ENCODE data around the gene DNAJA1.

The DNAJA1 gene

DNA sequence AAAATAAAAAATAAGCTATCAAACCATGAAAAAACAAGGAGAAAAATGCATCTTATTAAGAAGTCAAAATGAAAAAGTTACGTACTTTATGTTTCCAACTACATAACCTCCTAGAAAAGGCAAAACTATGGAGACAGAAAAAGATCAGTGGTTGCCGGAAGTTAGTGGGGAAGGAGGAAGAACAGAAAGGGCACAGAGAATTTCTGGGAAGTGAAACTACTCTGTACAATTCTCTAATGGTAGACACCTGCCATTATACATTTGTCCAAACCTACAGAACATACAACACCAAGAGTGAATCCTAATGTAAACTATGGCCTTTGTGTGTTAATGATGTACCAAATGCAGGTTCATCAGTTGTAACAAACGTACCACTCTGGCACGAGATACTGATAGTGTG is 26.1 kb downstream of the DNAJA1 start:
- no peak for DNase-seq (ENCODE audit: low read depth)
- H3K4me3 ChIP-seq (ENCODE audit: low read length): no peak overlapping the region
- TF ChIP-seq, protein P1, sequence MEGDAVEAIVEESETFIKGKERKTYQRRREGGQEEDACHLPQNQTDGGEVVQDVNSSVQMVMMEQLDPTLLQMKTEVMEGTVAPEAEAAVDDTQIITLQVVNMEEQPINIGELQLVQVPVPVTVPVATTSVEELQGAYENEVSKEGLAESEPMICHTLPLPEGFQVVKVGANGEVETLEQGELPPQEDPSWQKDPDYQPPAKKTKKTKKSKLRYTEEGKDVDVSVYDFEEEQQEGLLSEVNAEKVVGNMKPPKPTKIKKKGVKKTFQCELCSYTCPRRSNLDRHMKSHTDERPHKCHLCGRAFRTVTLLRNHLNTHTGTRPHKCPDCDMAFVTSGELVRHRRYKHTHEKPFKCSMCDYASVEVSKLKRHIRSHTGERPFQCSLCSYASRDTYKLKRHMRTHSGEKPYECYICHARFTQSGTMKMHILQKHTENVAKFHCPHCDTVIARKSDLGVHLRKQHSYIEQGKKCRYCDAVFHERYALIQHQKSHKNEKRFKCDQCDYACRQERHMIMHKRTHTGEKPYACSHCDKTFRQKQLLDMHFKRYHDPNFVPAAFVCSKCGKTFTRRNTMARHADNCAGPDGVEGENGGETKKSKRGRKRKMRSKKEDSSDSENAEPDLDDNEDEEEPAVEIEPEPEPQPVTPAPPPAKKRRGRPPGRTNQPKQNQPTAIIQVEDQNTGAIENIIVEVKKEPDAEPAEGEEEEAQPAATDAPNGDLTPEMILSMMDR (conservative IDR thresholded peaks at IDR 0.05; ENCODE audit: low read depth, low read length): no peak

DNA sequence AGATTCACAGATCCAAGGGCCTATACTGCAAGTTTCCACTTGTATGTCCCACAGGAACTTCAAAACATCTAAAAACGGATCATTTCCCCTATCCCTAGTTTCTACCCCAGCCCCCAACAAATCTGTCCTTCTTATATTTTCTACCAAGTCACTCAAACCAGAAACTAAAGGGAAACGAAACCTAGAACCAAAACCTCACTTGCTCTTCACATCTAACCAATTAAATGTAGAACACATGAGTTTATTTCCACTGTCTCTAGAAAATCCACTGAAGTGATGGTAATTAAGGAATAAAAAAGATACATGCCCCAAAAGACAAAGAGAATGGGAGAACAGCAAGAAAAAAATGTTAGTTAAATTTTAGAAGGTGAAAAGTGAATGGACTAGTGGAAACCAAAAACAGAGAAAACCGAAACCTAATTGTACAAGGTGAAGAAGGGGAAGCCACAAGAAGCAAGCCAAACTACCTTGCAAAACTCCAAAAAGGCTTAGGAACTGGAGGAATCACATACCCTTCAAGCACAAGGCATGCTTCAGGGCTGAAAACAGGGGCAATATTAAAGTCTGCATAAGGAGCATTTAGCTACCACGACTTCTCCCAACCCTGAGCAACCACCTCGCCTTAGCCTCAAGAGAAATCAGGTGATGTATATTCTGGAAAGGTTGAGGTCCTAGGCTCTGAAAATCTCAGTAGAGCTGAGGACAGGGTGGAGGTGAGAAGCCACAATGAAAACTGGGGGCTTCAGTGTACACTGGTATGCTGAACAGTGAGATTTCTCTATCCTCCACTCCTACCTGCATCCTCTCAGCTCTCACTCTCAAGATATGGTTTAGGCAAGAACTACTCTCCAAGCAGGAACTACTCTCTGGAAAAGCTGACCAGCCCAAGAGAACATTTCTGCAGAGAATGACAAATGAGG is 40.3 kb downstream of the DNAJA1 start:
- no peak overlapping the region for H3K4me3 ChIP-seq (ENCODE audit: low read length)
- no peak for DNase-seq (ENCODE audit: low read depth)

DNA sequence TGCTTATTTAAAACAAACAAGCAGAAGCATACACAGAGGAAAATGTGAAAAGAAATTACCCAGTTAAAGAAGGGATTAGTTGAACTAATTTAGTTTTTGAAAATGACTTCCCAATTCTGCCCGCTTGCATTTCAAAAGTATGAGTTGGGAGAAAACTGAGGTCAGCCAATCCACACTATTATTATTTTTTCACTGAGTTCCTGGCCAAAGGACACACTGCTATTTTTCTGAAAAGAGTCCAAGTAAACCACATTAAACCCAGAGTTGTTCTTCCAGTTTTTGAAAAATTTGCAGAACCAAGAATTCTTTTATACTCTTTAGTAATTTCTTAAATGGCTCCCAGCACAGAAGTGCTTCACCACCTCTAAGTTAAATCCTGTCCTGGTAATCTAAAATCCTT is 43.9 kb downstream of the DNAJA1 start:
- TF ChIP-seq, protein P1 (conservative IDR thresholded peaks at IDR 0.05; ENCODE audit: low read depth, low read length): no peak
- H3K4me3 ChIP-seq (ENCODE audit: low read length): no peak overlapping the region
- no peak for DNase-seq (ENCODE audit: low read depth)

More for the DNA sequence above, 40.3 kb downstream of the DNAJA1 start:
- TF ChIP-seq, protein P1 (conservative IDR thresholded peaks at IDR 0.05; ENCODE audit: low read depth, low read length): no peak

DNA sequence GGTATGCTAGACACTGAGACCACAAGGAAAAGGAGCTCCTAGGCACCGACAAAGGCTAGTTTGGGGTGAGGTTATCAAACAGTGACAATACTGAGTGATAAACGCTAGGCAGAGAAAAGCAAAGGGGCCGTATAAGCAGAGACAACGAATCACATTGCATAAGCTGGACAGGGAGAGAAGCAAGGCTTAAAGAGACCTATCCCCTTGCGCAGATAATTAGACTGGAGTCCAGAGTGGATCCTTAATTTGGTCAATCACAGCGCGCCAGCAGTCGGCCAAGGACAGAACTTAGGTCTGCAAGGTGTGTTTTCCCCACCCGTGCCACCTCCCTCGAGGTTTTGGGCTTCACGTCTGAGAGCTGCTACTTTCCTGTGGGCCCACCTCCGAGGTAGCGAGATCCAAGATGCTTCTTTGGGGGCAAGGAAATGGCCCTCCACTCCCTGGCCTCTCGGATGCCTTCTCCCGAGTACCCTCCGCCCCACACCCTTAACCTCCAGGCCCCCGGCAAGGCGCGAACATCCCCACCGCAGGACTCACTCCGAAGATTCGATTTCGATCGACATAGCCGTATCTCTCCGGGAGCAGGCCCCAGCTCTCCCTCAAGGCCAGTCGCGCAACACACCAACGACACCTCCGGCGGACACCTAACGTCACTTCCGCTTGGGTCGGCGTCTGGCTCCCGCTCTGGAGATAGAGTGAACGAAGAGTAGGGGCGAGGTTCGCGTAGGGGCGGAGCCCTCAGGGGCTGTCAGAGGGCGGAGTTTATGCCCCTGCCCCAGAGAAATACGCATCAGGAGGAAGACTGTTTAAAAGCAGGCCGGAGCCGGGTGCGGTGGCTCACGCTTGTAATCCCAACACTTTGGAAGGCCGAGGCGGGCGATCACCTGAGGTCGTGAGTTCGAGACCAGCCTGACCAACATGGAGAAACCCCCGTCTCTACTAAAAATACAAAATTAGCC is 51.3 kb downstream of the DNAJA1 start, which contains the start of gene SMU1:
Gene SMU1 (minus strand): TSS at position 629 of the 959 bp plus-strand sequence. CDS start 66 bp downstream, at position 563.
- TF ChIP-seq, protein P1 (conservative IDR thresholded peaks at IDR 0.05; ENCODE audit: low read depth, low read length): no peak
- DNase-seq (ENCODE audit: low read depth): peak; percentile 91
- H3K4me3 ChIP-seq (ENCODE audit: low read length): peak within 1 kb of the TSS; percentile 95

DNA sequence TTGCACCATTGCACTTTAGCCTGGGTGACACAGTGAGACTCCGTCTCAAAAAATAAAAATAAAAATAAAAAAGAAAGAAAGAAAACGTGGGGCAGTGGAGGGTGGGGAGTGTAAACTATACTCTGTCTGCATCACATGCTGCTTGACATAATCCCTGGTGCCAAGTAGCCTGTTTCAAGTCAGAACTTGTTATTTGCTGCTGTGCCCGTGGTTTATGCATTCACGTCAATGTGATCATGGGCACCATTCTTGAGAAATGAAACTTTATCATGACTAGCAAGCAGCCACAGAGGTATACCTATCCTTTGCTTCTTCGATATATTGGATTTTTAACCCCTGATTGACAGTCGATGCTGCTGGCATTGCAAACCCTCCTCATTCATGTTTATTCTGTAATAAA is 55.5 kb downstream of the DNAJA1 start:
- no peak overlapping the region for H3K4me3 ChIP-seq (ENCODE audit: low read length)
- TF ChIP-seq, protein P1 (conservative IDR thresholded peaks at IDR 0.05; ENCODE audit: low read depth, low read length): no peak
- DNase-seq (ENCODE audit: low read depth): no peak

DNA sequence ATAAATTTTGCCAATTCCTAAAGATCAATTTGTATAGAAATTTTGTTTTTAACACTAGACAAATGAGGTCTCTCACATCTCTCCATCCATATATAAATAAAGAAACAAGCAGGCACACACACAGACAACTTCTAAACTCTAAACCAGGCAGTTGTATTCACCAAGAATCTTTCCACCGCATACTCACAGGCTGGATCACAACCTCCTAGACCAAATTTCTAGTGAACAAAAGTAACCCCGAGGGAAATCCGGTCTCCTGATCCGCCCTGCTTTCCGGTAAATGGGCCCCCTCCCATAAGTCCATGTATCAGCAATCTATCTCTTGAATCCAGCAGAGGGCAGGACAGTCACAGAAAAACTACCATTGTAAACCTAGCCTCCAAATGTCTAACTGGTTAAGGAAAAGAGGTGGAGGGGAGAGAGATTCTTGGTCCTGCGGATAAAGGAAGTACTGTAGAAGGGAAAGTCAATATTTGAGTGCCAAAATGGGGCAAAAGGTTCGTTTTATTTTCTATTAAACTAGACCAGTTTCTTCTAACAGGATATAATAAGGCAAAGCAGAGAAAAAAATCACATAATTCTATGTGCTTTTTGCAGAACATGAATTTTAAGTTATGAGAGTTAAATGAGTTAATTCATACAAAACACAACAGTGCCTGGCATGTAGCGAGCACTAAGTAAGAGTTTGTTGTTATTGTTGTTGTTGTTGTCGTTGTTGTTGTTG is 56.2 kb downstream of the DNAJA1 start:
- peak; percentile 59 for DNase-seq (ENCODE audit: low read depth)
- TF ChIP-seq, protein P1 (conservative IDR thresholded peaks at IDR 0.05; ENCODE audit: low read depth, low read length): peak; percentile 75
- H3K4me3 ChIP-seq (ENCODE audit: low read length): peak overlapping the region; percentile 29
